HCT116 (cell line): ENCODE measurements around the gene KIF1A. TPM values are rescaled to one million over a fixed set of nuclear protein-coding genes. Genes with fewer than 3 reads are reported as not detected.
"Not testable (repeated sequence)": the region's sequence is repeated elsewhere in the genome, so short reads cannot be mapped to it uniquely, and the experiment has no call there.

Experiments
- ATAC-seq: fragments of 200-7000 bp; cut with Tn5 transposase; 2 replicates; pipeline ENCODE4 v1.9.1; 2020; ENCODE audit warnings: mild to moderate bottlenecking, moderate library complexity
- BruUV-seq: library from RNA; stranded (reverse); fragments of 400-500 nt; replicated peaks from 2 replicates; lab custom pipeline; 2021; lab: Mats Ljungman, UMichigan
- CTCF ChIA-PET: fragments of 300-600 bp; sonication (Branson Sonifier 250); formaldehyde crosslinking; loops from one replicate; lab custom pipeline; 2021; ENCODE audit warnings: antibody characterized with exemption; lab: Charles Lee
- POLR2A ChIA-PET: fragments of 300-600, 350-600 bp; sonication (Branson Sonifier 250); formaldehyde crosslinking; loops from one replicate; lab custom pipeline; 2021; ENCODE audit warnings: antibody characterized with exemption; lab: Charles Lee
- RAD21 ChIA-PET, 2 experiments: fragments of 300-600 bp; sonication (Branson Sonifier 250); formaldehyde crosslinking; loops; one replicate each; lab custom pipeline; 2023; ENCODE audit warnings: low total read pairs in 2 of 2; ENCODE audit not compliant: uncharacterized antibody in 2 of 2, unreplicated experiment in 2 of 2, low non-redundant PET in 1 of 2; lab: Charles Lee
- DNase-seq: peaks from one replicate; pipeline ENCODE4 v3.0.0-alpha.2; 2010; ENCODE audit warnings: low read depth, low spot score
- H2AFZ ChIP-seq: fragments of 200-600 bp; shearing (Covaris generic), sonication (generic); 2 replicates; pipeline ENCODE4 v1.6.1; 2017; ENCODE audit warnings: low read depth, mixed run types, mixed read lengths, antibody characterized with exemption, low read length; ENCODE audit not compliant: poor library complexity, severe bottlenecking
- H3K27ac ChIP-seq: 2 replicates; pipeline ENCODE4 v1.5.1; 2012; ENCODE audit warnings: low read depth, low read length
- H3K27me3 ChIP-seq: fragments of 200-600 bp; sonication (generic); 2 replicates; pipeline ENCODE4 v1.6.1; 2016; ENCODE audit warnings: mixed run types, low read length, mixed read lengths; ENCODE audit not compliant: insufficient read depth
- H3K36me3 ChIP-seq, 2 experiments: fragments of 200-500 bp in 1 of 2; fragments of 200-600 bp in 1 of 2; sonication (Bioruptor generic) in 1 of 2; sonication (generic) in 1 of 2; 2 replicates each; pipeline versions ENCODE4 v1.5.1 to v1.6.1; 2014 to 2016; ENCODE audit warnings: low read length in 2 of 2, inconsistent platforms in 1 of 2, mixed read lengths in 1 of 2, mixed run types in 1 of 2; ENCODE audit not compliant: insufficient read depth in 2 of 2, control insufficient read depth in 1 of 2
- H3K4me1 ChIP-seq, 2 experiments: fragments of 200-600 bp in 1 of 2; sonication (generic) in 1 of 2; 2 replicates each; pipeline versions ENCODE4 v1.5.1 to v1.6.1; 2012 to 2017; ENCODE audit warnings: low read length in 2 of 2, inconsistent platforms in 1 of 2, mild to moderate bottlenecking in 1 of 2, mixed read lengths in 1 of 2, mixed run types in 1 of 2, moderate library complexity in 1 of 2; ENCODE audit not compliant: insufficient read depth in 2 of 2, control insufficient read depth in 1 of 2
- H3K4me2 ChIP-seq: fragments of 200-600 bp; sonication (generic); 2 replicates; pipeline ENCODE4 v1.6.1; 2017; ENCODE audit warnings: mixed run types, low read length, mixed read lengths
- H3K4me3 ChIP-seq, 2 experiments: fragments of 200-600 bp in 1 of 2; sonication (generic) in 1 of 2; replicated peaks in 1 of 2; 2 replicates each; pipeline ENCODE4 v1.5.1; 2011 to 2016; ENCODE audit warnings: low read length in 2 of 2, control low read depth in 1 of 2, low read depth in 1 of 2, mild to moderate bottlenecking in 1 of 2, mixed read lengths in 1 of 2, mixed run types in 1 of 2
- H3K79me2 ChIP-seq: fragments of 200-600 bp; sonication (generic); 2 replicates; pipeline ENCODE4 v1.6.1; 2017; ENCODE audit warnings: mild to moderate bottlenecking, mixed run types, low read length, moderate library complexity, mixed read lengths; ENCODE audit not compliant: insufficient read depth
- H3K9ac ChIP-seq: fragments of 200-600 bp; sonication (generic); 2 replicates; pipeline ENCODE4 v1.6.1; 2016; ENCODE audit warnings: low read length, mixed read lengths
- H3K9me2 ChIP-seq: fragments of 200-600 bp; sonication (generic), shearing (Covaris generic); 2 replicates; pipeline ENCODE4 v1.6.1; 2017; ENCODE audit warnings: mixed run types, mild to moderate bottlenecking, moderate library complexity; ENCODE audit not compliant: insufficient read depth
- H3K9me3 ChIP-seq, 2 experiments: fragments of 200-500 bp in 1 of 2; fragments of 200-600 bp in 1 of 2; sonication (Bioruptor generic) in 1 of 2; sonication (generic) in 1 of 2; 2 replicates each; pipeline ENCODE4 v1.6.1; 2014 to 2017; ENCODE audit warnings: low read length in 2 of 2, mixed read lengths in 2 of 2, inconsistent platforms in 1 of 2, low read depth in 1 of 2, mild to moderate bottlenecking in 1 of 2, mixed run types in 1 of 2, moderate library complexity in 1 of 2; ENCODE audit not compliant: control insufficient read depth in 1 of 2, insufficient read depth in 1 of 2
- H4K20me1 ChIP-seq: fragments of 200-600 bp; sonication (generic), shearing (Covaris generic); 2 replicates; pipeline ENCODE4 v1.6.1; 2017; ENCODE audit warnings: mixed run types, mild to moderate bottlenecking, moderate library complexity; ENCODE audit not compliant: insufficient read depth
- CBX3 ChIP-seq: IDR thresholded peaks from 2 replicates; pipeline ENCODE4 v1.6.1; 2012; ENCODE audit warnings: low read depth
- CEBPB ChIP-seq: IDR thresholded peaks from 2 replicates; pipeline ENCODE4 v1.6.1; 2012; ENCODE audit warnings: low read depth
- EGR1 ChIP-seq: IDR thresholded peaks from 2 replicates; pipeline ENCODE4 v1.6.1; 2012; ENCODE audit warnings: low read depth
- ELF1 ChIP-seq: IDR thresholded peaks from 2 replicates; pipeline ENCODE4 v1.6.1; 2012; ENCODE audit warnings: low read depth, borderline replicate concordance
- EZH2 ChIP-seq: fragments of 200-600 bp; sonication (generic); IDR thresholded peaks from 2 replicates; pipeline ENCODE4 v1.6.1; 2017; ENCODE audit warnings: antibody characterized with exemption, mixed run types
- EZH2phosphoT487 ChIP-seq: fragments of 200-600 bp; IDR thresholded peaks from 2 replicates; pipeline ENCODE4 v1.6.1; 2018; ENCODE audit warnings: antibody characterized with exemption, borderline replicate concordance
- SP1 ChIP-seq: IDR thresholded peaks from 2 replicates; pipeline ENCODE4 v1.6.1; 2012; ENCODE audit warnings: low read depth
- TCF7L2 ChIP-seq: IDR thresholded peaks from 2 replicates; pipeline ENCODE4 v1.7.0; 2011; ENCODE audit warnings: borderline replicate concordance, inconsistent platforms; ENCODE audit not compliant: insufficient read depth, insufficient read length; ENCODE audit errors: extremely low read depth
- ZBTB33 ChIP-seq: IDR thresholded peaks from 2 replicates; pipeline ENCODE4 v1.6.1; 2011; ENCODE audit warnings: mild to moderate bottlenecking, low read length, moderate library complexity; ENCODE audit not compliant: insufficient replicate concordance; ENCODE audit errors: extremely low read depth
- ZFX ChIP-seq: fragments of 450-650 bp; IDR thresholded peaks from 2 replicates; pipeline ENCODE4 v1.6.1; 2017
- ZNF274 ChIP-seq: fragments of 200-500 bp; sonication (Bioruptor generic); IDR thresholded peaks from 2 replicates; pipeline ENCODE4 v1.6.1; 2014; ENCODE audit warnings: mild to moderate bottlenecking, low read depth, low read length, inconsistent platforms
- intact Hi-C: fragments of 100-400 bp; cut with micrococcal nuclease; formaldehyde crosslinking; loops from 2 replicates; pipeline ENCODE4 v1.10.0; 2022
- total RNA-seq: library from RNA; stranded (reverse); gene quantifications from one replicate; pipeline ENCODE4 v1.2.1, GENCODE V29; 2021; ENCODE audit not compliant: unreplicated experiment
- TF ChIP-seq, protein P1 (sequence below): IDR thresholded peaks from 2 replicates; pipeline ENCODE4 v1.6.1; 2012

Gene KIF1A
- total RNA-seq, 1 experiment from 2014 or later: 0.27 TPM

- ATAC-seq: no peak
- ChIA-PET RAD21 (no interaction called here), POLR2A (no interaction called here), CTCF (no interaction called here)
- intact Hi-C loops: no loop called here
- no peak overlapping the region for H3K9ac ChIP-seq
- H3K27me3 ChIP-seq: no peaks in the 10 kb centered on the region
- TF ChIP-seq ELF1: no peak
- no peak for TF ChIP-seq ZBTB33
- no peak for TF ChIP-seq CEBPB
- TF ChIP-seq EZH2: no peak
- no peak for TF ChIP-seq TCF7L2
- no peak for TF ChIP-seq EZH2phosphoT487
- TF ChIP-seq ZFX: no peak
- TF ChIP-seq EGR1: no peak
- no peak for TF ChIP-seq ZNF274
- TF ChIP-seq, protein P1, sequence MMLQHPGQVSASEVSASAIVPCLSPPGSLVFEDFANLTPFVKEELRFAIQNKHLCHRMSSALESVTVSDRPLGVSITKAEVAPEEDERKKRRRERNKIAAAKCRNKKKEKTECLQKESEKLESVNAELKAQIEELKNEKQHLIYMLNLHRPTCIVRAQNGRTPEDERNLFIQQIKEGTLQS: no peak
- no peak for TF ChIP-seq CBX3
- no peak for TF ChIP-seq SP1
- no peaks in the 10 kb centered on the region for H3K79me2 ChIP-seq
- H3K4me3 ChIP-seq: no peak overlapping the region
- no peaks in the 10 kb centered on the region for H3K9me2 ChIP-seq
- H4K20me1 ChIP-seq: no peaks in the 10 kb centered on the region
- no peak overlapping the region for H3K4me2 ChIP-seq
- no peaks in the 10 kb centered on the region for H3K9me3 ChIP-seq
- no peak overlapping the region for H2AFZ ChIP-seq
- no peak for DNase-seq
- no peaks in the 10 kb centered on the region for H3K36me3 ChIP-seq
- H3K27ac ChIP-seq: no peak overlapping the region
- no TSS peak for BruUV-seq
- no peaks in the 10 kb centered on the region for H3K4me1 ChIP-seq
These were observed 118.8 kb downstream of the KIF1A start for GRCh38 chr2:240701091-240701735.

GRCh38 chr2:240700616-240701015, 119.4 kb downstream of the KIF1A start:
- H3K4me1 ChIP-seq, H4K20me1 ChIP-seq, ATAC-seq, H3K9me2 ChIP-seq, H3K36me3 ChIP-seq, H3K27ac ChIP-seq, H3K79me2 ChIP-seq, DNase-seq, H3K4me3 ChIP-seq, BruUV-seq, intact Hi-C loops, POLR2A ChIA-PET, H3K9me3 ChIP-seq, H3K27me3 ChIP-seq, RAD21 ChIA-PET, CTCF ChIA-PET, H2AFZ ChIP-seq, H3K4me2 ChIP-seq, H3K9ac ChIP-seq: not testable (repeated sequence)

- intact Hi-C loops: not testable (repeated sequence)
These were observed 120.2 kb downstream of the KIF1A start for GRCh38 chr2:240699835-240700234.

More at GRCh38 chr2:240699835-240700234, 120.2 kb downstream of the KIF1A start:
- CTCF ChIA-PET, ATAC-seq, H4K20me1 ChIP-seq, H3K9me3 ChIP-seq, H3K79me2 ChIP-seq, RAD21 ChIA-PET, H3K36me3 ChIP-seq, H3K27ac ChIP-seq, H3K27me3 ChIP-seq, POLR2A ChIA-PET, H2AFZ ChIP-seq, BruUV-seq, H3K4me1 ChIP-seq, H3K4me3 ChIP-seq, H3K9me2 ChIP-seq, H3K4me2 ChIP-seq, H3K9ac ChIP-seq, DNase-seq: not testable (repeated sequence)
